Body of pancreas (tissue), 4 donors: ENCODE measurements around the gene NAV1.

Source experiments
- POLR2A ChIP-seq, 3 donors: fragments of 450-650 bp; IDR thresholded peaks; one replicate each; pipeline ENCODE4 v1.6.1; 2016; ENCODE audit warnings: antibody characterized with exemption in 3 of 3, mild to moderate bottlenecking in 2 of 3
- TF ChIP-seq, protein P1 (sequence below), 7 experiments: fragments of 450-650 bp in 4 of 7; fragments of 200-600 bp in 3 of 7; sonication (generic) in 3 of 7; IDR thresholded peaks; one replicate each; pipeline ENCODE4 v1.5.1; 2016 to 2019; ENCODE audit warnings: antibody characterized with exemption in 7 of 7

DNA sequence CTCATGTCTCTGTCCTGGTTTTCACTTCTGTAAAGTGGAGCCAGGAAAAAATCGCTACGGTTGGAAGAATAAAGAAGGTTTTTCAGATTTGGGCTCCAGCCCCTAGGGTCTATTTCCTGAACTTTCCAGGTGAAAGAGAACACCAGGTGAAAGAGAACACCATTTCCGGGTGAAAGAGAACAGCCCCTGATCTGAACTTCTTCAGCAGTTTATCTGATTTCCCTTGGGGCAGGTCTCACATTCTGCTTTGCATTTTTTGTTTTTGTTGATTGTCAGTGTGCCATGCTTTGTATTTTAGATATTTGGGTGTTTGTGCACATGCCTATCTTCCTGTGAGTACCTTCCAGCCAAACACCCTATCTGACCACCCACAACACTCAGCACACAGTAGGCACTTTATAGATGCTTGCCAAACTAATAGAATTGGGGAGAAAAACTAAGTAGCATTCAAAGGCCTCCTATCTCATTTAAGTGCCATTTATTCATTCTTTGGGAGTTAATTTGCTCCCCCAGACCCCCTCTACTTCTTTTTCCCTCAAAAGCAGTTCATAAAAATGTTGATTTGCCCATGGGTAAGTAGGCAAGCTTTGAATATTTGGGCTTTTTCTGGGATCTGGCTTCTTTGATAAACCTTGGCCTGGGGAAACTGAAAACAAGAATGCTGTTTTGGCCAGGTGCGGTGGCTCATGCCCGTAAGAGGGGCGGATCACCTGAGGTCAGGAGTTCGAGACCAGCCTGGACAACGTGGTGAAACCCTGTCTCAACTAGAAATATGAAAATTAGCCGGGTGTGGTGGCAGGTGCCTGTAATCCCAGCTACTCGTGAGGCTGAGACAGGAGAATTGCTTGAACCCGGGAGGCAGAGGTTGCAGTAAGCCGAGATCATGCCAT lies 2.2 kb downstream of the NAV1 start:
- TF ChIP-seq, protein P1, sequence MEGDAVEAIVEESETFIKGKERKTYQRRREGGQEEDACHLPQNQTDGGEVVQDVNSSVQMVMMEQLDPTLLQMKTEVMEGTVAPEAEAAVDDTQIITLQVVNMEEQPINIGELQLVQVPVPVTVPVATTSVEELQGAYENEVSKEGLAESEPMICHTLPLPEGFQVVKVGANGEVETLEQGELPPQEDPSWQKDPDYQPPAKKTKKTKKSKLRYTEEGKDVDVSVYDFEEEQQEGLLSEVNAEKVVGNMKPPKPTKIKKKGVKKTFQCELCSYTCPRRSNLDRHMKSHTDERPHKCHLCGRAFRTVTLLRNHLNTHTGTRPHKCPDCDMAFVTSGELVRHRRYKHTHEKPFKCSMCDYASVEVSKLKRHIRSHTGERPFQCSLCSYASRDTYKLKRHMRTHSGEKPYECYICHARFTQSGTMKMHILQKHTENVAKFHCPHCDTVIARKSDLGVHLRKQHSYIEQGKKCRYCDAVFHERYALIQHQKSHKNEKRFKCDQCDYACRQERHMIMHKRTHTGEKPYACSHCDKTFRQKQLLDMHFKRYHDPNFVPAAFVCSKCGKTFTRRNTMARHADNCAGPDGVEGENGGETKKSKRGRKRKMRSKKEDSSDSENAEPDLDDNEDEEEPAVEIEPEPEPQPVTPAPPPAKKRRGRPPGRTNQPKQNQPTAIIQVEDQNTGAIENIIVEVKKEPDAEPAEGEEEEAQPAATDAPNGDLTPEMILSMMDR (IDR thresholded peaks at IDR 0.05) = no peak
- TF ChIP-seq POLR2A (IDR thresholded peaks at IDR 0.05) = no peak
